ENCODE data around the gene ACVRL1.

Gene ACVRL1

DNA sequence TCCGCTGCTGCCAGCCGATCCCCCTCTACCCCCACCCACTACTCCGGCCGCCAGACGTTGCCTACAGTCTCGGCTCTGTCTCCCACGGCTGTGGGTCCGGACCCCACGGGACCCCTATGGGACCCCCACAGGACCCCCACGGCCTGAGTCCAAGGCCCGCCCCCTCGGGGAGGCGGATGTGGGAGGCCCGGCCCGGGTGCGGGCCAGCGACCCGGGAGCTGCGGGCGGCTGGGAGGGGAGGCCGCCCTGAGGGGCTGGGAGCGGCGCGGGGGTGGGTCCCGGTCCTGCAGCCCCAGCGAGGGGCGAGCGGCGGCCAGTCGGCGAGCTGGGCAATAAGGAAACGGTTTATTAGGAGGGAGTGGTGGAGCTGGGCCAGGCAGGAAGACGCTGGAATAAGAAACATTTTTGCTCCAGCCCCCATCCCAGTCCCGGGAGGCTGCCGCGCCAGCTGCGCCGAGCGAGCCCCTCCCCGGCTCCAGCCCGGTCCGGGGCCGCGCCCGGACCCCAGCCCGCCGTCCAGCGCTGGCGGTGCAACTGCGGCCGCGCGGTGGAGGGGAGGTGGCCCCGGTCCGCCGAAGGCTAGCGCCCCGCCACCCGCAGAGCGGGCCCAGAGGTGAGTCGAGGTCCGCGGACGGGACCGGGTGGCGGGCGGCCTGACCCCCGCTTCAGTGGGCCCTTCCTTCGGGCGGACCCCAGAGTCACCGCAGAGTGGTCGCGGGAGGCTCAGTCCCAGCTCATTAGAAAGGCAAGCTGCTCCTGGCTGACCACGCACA lies at the start of gene ACVRL1:
ACVRL1 (plus strand) TSS at position 422 of the 773 bp plus-strand sequence. CDS start 4,971 bp downstream, outside the sequence.
- no peak for DNase-seq (ENCODE audit: low spot score)
- in situ Hi-C loops (cut with MboI; ENCODE audit: low sequenced_read_pairs, unreplicated experiment): no loop called here
- TF ChIP-seq, protein P1, sequence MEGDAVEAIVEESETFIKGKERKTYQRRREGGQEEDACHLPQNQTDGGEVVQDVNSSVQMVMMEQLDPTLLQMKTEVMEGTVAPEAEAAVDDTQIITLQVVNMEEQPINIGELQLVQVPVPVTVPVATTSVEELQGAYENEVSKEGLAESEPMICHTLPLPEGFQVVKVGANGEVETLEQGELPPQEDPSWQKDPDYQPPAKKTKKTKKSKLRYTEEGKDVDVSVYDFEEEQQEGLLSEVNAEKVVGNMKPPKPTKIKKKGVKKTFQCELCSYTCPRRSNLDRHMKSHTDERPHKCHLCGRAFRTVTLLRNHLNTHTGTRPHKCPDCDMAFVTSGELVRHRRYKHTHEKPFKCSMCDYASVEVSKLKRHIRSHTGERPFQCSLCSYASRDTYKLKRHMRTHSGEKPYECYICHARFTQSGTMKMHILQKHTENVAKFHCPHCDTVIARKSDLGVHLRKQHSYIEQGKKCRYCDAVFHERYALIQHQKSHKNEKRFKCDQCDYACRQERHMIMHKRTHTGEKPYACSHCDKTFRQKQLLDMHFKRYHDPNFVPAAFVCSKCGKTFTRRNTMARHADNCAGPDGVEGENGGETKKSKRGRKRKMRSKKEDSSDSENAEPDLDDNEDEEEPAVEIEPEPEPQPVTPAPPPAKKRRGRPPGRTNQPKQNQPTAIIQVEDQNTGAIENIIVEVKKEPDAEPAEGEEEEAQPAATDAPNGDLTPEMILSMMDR (IDR thresholded peaks at IDR 0.05; ENCODE audit: borderline replicate concordance, control extremely low read depth, extremely low read depth, insufficient read depth, missing control alignments): no peak

DNA sequence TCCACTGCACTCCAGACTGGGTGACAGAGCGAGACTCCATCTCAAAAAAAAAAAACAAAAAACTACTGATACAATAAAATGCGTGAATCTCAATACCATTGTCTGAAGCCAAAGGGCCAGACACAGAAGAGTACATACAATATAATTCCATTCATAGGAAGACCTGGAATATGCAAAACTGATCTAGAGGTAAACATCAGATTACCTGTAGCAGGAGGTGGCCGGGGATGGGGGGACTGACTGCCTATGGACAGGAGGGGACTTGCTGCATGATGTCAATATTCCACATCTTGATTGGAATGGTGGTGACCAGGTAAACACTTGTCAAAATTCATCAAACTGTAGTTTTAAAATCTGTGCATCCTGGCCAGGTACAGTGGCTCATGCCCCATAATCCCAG lies 46.3 kb upstream of the ACVRL1 start:
- TF ChIP-seq, protein P1 (IDR thresholded peaks at IDR 0.05; ENCODE audit: borderline replicate concordance, control extremely low read depth, extremely low read depth, insufficient read depth, missing control alignments): no peak
- in situ Hi-C loops (cut with MboI; ENCODE audit: low sequenced_read_pairs, unreplicated experiment): no loop called here

DNA sequence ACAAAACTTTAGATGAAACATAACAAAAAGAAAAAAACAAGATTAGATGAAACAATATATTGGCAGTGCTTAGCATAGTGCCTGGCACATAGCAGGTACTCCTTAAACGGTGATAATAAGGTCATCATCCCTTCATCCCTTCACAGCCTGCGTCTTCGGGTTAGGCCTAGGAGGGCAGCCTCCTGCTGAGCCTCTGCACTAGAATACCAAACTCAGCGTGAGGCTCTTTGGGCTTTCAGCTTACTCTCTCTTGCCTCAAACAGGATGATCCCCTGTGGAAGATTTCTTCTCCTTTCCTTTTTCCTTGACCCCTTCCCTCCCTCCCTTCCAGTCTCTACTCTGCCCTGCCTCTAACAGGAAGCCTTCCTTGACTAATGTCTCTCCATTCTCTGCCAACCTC lies 44.4 kb upstream of the ACVRL1 start:
- TF ChIP-seq, protein P1 (IDR thresholded peaks at IDR 0.05; ENCODE audit: borderline replicate concordance, control extremely low read depth, extremely low read depth, insufficient read depth, missing control alignments): no peak
- in situ Hi-C loops (cut with MboI; ENCODE audit: low sequenced_read_pairs, unreplicated experiment): no loop called here
- DNase-seq (ENCODE audit: low spot score): no peak

More for the DNA sequence above, 46.3 kb upstream of the ACVRL1 start:
- no peak for DNase-seq (ENCODE audit: low spot score)

DNA sequence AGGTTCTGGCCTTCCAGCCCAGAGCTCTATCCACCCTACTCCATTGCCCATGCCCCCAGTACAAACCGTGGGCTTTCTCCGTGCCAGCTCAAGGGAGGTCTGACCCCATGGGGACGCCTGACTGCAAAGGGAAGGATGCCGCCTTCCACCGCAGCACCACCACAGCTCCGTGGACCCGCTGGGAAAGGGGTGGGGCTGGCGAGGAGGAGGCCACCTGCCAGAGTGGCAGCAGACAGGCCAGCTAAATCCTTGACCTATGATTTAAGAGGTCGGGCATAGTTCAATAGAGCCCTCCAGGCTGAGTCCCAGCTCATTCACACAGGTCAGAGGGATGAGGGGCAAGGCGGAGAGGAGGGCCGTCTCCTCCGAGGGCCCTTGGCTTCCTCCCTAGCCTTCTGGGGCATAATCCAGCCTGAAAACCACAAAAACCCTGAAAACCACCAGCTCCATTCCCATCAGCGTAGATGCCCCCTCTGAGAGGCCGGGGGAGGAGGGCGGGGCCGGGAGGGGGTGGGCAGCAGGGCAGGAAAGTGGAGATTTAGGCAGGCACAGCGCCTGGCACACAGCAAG lies 43.9 kb upstream of the ACVRL1 start:
- no peak for DNase-seq (ENCODE audit: low spot score)
- in situ Hi-C loops (cut with MboI; ENCODE audit: low sequenced_read_pairs, unreplicated experiment): no loop called here
- TF ChIP-seq, protein P1 (IDR thresholded peaks at IDR 0.05; ENCODE audit: borderline replicate concordance, control extremely low read depth, extremely low read depth, insufficient read depth, missing control alignments): no peak

DNA sequence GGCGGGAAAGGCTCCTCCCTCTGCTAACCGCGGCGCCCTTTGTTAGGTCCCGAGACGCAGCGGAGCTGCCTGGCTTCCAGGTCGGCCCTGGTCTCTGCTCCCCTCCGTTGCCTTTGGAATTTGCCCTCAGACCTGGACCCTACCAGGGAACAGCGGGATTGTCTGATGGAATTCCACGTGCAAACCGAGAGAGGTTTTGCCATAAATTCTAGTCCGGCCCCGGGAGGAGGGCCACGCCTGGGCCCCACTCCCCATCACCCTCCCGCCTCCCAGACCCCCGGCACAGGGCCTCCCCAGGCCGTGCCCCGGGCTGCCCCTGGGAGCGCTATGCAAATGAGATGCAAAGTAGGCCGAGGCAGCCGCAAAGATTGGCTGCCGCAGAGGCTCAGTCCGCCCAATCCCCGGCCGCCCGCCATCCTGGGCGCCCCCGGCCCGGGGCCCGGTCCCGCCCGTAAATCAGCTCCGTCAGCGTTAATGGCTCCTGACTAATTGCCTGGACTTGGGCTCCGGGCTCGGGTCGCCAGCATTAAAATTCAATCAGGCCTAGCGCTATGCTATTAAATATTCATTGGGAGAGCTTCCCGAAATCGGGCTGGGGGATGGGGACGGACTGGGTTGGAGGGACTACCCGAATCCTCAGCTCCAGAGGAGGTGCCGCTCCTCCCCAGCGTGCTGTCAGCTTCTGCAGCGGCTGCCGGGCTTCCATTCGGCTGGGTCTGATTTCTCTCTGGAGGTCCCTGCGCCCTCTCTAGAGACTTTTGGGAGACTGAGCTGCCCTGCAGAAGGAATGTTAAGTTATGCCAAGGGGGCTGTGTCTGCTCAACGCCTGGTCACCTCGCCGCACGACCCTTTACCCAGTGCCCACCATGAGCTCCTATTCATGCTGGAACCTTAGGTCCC lies 43.1 kb upstream of the ACVRL1 start:
- TF ChIP-seq, protein P1 (IDR thresholded peaks at IDR 0.05; ENCODE audit: borderline replicate concordance, control extremely low read depth, extremely low read depth, insufficient read depth, missing control alignments): no peak
- peak; percentile 36 for DNase-seq (ENCODE audit: low spot score)
- in situ Hi-C loops (cut with MboI; ENCODE audit: low sequenced_read_pairs, unreplicated experiment): no loop called here
